ENCODE data around the gene SHISA8. TPM values are rescaled to one million over a fixed set of nuclear protein-coding genes. Genes with fewer than 3 reads are reported as not detected.

SHISA8 gene
- polyA plus RNA-seq, 2 donors = 0.07 TPM; not detected in 1

- no peak overlapping the region for H3K4me3 ChIP-seq (ENCODE audit: low read depth in 1 of 2, low read length in 2 of 2)
- H3K9me3 ChIP-seq (ENCODE audit: control insufficient read depth in 2 of 2, insufficient read depth in 1 of 2, low read depth in 1 of 2, low read length in 1 of 2) = no peaks in the 10 kb centered on the region
- no peaks in the 10 kb centered on the region for H3K4me1 ChIP-seq (ENCODE audit: control insufficient read depth in 2 of 2, insufficient read depth in 2 of 2, low read length in 1 of 2)
- 87 to 91% methylated on average over 13 of the region's 13 CpGs for WGBS, 2 donors
- no peaks in the 10 kb centered on the region for H3K27me3 ChIP-seq (ENCODE audit: control insufficient read depth in 1 of 2, insufficient read depth in 2 of 2, low read length in 2 of 2)
- peaks cover 49 to 80% of the 10 kb centered on the region in 2 donors for H3K36me3 ChIP-seq (ENCODE audit: control insufficient read depth in 2 of 2, insufficient read depth in 2 of 2, low read length in 1 of 2)
- no peak overlapping the region for H3K27ac ChIP-seq (ENCODE audit: low read depth in 2 of 2, low read length in 1 of 2)
Measured at GRCh38 chr22:41899992-41900651, 14.8 kb downstream of the SHISA8 start.

GRCh38 chr22:41899110-41899509 lies 15.8 kb downstream of the SHISA8 start:
- WGBS, 2 donors = 85 to 86% methylated on average over 5 of the region's 5 CpGs

GRCh38 chr22:41898645-41899044 lies 16.2 kb downstream of the SHISA8 start:
- WGBS, 2 donors = 88 to 89% methylated on average over 11 of the region's 11 CpGs
- Histone ChIP-seq H3K27me3 (ENCODE audit: control insufficient read depth in 1 of 2, insufficient read depth in 2 of 2, low read length in 2 of 2) (no peaks in the 10 kb centered on the region), H3K4me1 (ENCODE audit: control insufficient read depth in 2 of 2, insufficient read depth in 2 of 2, low read length in 1 of 2) (no peaks in the 10 kb centered on the region), H3K36me3 (ENCODE audit: control insufficient read depth in 2 of 2, insufficient read depth in 2 of 2, low read length in 1 of 2) (peaks cover 41 to 77% of the 10 kb centered on the region in 2 donors), H3K4me3 (ENCODE audit: low read depth in 1 of 2, low read length in 2 of 2) (no peak overlapping the region), H3K9me3 (ENCODE audit: control insufficient read depth in 2 of 2, insufficient read depth in 1 of 2, low read depth in 1 of 2, low read length in 1 of 2) (no peaks in the 10 kb centered on the region), H3K27ac (ENCODE audit: low read depth in 2 of 2, low read length in 1 of 2) (no peak overlapping the region)

More at GRCh38 chr22:41899110-41899509, 15.8 kb downstream of the SHISA8 start:
- H3K36me3 ChIP-seq (ENCODE audit: control insufficient read depth in 2 of 2, insufficient read depth in 2 of 2, low read length in 1 of 2) = peaks cover 46 to 79% of the 10 kb centered on the region in 2 donors
- H3K27ac ChIP-seq (ENCODE audit: low read depth in 2 of 2, low read length in 1 of 2) = no peak overlapping the region
- no peaks in the 10 kb centered on the region for H3K4me1 ChIP-seq (ENCODE audit: control insufficient read depth in 2 of 2, insufficient read depth in 2 of 2, low read length in 1 of 2)
- H3K9me3 ChIP-seq (ENCODE audit: control insufficient read depth in 2 of 2, insufficient read depth in 1 of 2, low read depth in 1 of 2, low read length in 1 of 2) = no peaks in the 10 kb centered on the region
- H3K27me3 ChIP-seq (ENCODE audit: control insufficient read depth in 1 of 2, insufficient read depth in 2 of 2, low read length in 2 of 2) = no peaks in the 10 kb centered on the region
- H3K4me3 ChIP-seq (ENCODE audit: low read depth in 1 of 2, low read length in 2 of 2) = no peak overlapping the region

DNA sequence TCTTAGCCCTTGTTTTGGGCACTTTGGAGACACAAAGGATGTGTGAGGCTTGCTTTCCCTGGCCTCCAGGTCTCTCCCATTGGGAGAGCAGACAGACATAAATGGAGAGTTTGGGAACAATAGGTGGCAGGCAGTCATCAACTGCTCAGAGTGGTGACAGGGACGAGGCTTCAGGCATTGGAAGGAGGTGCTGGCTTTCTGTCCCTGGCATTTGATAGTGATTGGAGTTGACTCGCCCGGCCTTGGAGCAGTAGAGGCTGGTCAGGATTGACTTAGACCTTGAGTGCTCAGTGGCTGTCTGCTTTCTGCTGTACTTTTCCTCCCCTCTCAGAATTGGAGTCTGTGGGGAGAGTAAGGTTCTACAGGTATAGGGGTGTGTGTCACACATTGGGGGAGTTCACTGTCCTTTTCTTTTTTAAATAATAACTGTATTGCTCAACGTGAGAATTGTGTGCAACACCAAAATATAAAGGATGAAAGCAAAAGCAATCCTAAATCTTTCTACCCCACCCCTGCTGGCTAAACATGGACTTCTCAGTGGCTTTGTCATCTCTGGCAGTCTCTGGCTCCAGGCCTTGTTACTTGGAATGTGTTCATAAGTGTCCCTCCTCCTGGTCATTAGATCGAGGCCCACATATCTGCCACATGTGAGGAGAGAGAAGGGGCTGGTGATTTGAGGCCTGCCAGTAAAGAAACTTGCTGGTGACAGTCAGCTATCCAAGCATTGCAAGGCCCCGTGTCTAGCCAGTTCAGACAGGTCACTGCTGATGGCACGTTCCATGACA lies 21.1 kb downstream of the SHISA8 start:
- H3K4me3 ChIP-seq (ENCODE audit: low read depth in 1 of 2, low read length in 2 of 2) = no peak overlapping the region
- H3K36me3 ChIP-seq (ENCODE audit: control insufficient read depth in 2 of 2, insufficient read depth in 2 of 2, low read length in 1 of 2) = peaks cover 34 to 64% of the 10 kb centered on the region in 2 donors
- H3K4me1 ChIP-seq (ENCODE audit: control insufficient read depth in 2 of 2, insufficient read depth in 2 of 2, low read length in 1 of 2) = no peaks in the 10 kb centered on the region
- H3K27ac ChIP-seq (ENCODE audit: low read depth in 2 of 2, low read length in 1 of 2) = no peak overlapping the region
- no peaks in the 10 kb centered on the region for H3K9me3 ChIP-seq (ENCODE audit: control insufficient read depth in 2 of 2, insufficient read depth in 1 of 2, low read depth in 1 of 2, low read length in 1 of 2)
- H3K27me3 ChIP-seq (ENCODE audit: control insufficient read depth in 1 of 2, insufficient read depth in 2 of 2, low read length in 2 of 2) = no peaks in the 10 kb centered on the region
- 85 to 87% methylated on average over 7 of the region's 7 CpGs for WGBS, 2 donors

DNA sequence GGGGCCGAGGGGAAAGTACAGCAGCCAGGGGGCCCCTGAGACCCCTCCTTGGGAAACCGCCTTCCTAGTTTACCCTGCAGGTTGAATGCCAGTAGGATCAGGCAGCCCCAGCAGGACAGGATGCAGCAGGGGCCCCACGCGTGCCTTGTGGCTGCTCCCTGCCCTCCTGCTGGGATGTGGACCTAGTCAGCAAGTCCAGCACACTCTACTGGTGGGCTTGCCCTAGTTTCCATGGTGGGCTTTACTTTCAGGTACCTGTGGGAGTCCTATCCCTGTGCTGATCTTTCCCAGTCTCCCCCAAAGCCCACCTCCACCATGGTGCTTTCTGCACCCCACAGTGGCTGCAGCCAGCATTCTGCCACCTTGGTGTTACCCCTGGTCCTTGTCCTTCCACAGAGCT lies 22.2 kb downstream of the SHISA8 start:
- Histone ChIP-seq H3K4me3 (ENCODE audit: low read depth in 1 of 2, low read length in 2 of 2) (no peak overlapping the region), H3K27me3 (ENCODE audit: control insufficient read depth in 1 of 2, insufficient read depth in 2 of 2, low read length in 2 of 2) (no peaks in the 10 kb centered on the region), H3K9me3 (ENCODE audit: control insufficient read depth in 2 of 2, insufficient read depth in 1 of 2, low read depth in 1 of 2, low read length in 1 of 2) (no peaks in the 10 kb centered on the region), H3K4me1 (ENCODE audit: control insufficient read depth in 2 of 2, insufficient read depth in 2 of 2, low read length in 1 of 2) (no peaks in the 10 kb centered on the region), H3K27ac (ENCODE audit: low read depth in 2 of 2, low read length in 1 of 2) (no peak overlapping the region), H3K36me3 (ENCODE audit: control insufficient read depth in 2 of 2, insufficient read depth in 2 of 2, low read length in 1 of 2) (peaks cover 29 to 61% of the 10 kb centered on the region in 2 donors)
- 93 to 94% methylated on average over 2 to 4 of the region's 4 CpGs for WGBS, 2 donors

GRCh38 chr22:41891407-41891806 lies 23.5 kb downstream of the SHISA8 start:
- no peaks in the 10 kb centered on the region for H3K9me3 ChIP-seq (ENCODE audit: control insufficient read depth in 2 of 2, insufficient read depth in 1 of 2, low read depth in 1 of 2, low read length in 1 of 2)
- H3K27ac ChIP-seq (ENCODE audit: low read depth in 2 of 2, low read length in 1 of 2) = no peak overlapping the region
- 93 to 96% methylated on average over 9 of the region's 9 CpGs for WGBS, 2 donors
- no peaks in the 10 kb centered on the region for H3K27me3 ChIP-seq (ENCODE audit: control insufficient read depth in 1 of 2, insufficient read depth in 2 of 2, low read length in 2 of 2)
- H3K4me3 ChIP-seq (ENCODE audit: low read depth in 1 of 2, low read length in 2 of 2) = no peak overlapping the region
- peaks cover 23 to 49% of the 10 kb centered on the region in 2 donors for H3K36me3 ChIP-seq (ENCODE audit: control insufficient read depth in 2 of 2, insufficient read depth in 2 of 2, low read length in 1 of 2)
- no peaks in the 10 kb centered on the region for H3K4me1 ChIP-seq (ENCODE audit: control insufficient read depth in 2 of 2, insufficient read depth in 2 of 2, low read length in 1 of 2)

DNA sequence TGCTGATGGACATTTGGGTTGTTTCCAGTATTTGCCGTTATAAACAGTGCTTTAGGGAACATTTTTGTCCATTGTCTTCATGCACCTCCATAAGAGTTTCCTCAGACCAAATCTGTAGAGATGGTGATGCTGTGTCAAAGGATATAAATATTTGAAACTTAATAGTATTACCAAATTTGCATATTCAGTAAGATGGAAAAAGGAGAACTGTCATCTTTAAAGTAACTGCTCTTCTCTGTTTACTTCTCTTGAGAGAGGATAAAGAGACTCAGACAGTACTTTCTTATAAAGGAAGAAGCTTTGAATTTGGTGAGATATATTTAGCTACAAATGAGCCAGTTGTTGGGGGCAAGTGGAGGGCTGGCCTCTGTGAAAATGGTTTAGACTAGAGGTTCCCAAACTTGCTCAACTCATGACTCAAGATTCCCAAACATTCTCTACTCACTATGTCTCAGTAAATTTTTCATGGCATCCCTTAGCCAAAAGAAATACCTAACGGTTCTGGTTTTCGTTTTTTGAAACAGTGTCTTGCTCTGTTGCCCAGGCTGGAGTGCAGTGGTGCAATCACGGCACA lies 26.2 kb downstream of the SHISA8 start:
- WGBS, 2 donors = 76 to 80% methylated on average over 4 of the region's 4 CpGs
- peaks cover 42 to 57% of the 10 kb centered on the region in 2 donors for H3K36me3 ChIP-seq (ENCODE audit: control insufficient read depth in 2 of 2, insufficient read depth in 2 of 2, low read length in 1 of 2)

DNA sequence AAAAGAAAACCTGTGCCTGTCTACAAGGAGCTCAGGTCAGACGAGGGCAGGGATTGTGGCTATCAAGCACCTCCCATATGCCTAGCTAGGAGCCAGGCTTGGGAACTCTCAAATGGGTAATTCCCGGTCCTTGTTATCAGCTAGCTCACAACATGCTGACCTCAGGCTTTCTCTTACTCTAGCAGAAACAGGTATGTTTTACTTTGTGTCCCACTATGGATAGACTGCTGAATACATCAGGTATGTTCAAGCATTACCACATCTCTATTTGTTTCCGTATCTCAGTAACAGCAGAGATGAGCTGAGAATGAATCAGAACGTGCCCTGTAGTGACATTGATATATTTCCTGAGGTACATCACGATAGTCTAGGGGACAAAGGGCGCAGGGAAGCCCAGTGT lies 29.4 kb downstream of the SHISA8 start:
- H3K4me3 ChIP-seq (ENCODE audit: low read depth in 1 of 2, low read length in 2 of 2) = no peak overlapping the region
- 86 to 88% methylated on average over 6 of the region's 6 CpGs for WGBS, 2 donors
- no peaks in the 10 kb centered on the region for H3K9me3 ChIP-seq (ENCODE audit: control insufficient read depth in 2 of 2, insufficient read depth in 1 of 2, low read depth in 1 of 2, low read length in 1 of 2)
- no peaks in the 10 kb centered on the region for H3K27me3 ChIP-seq (ENCODE audit: control insufficient read depth in 1 of 2, insufficient read depth in 2 of 2, low read length in 2 of 2)
- no peak overlapping the region for H3K27ac ChIP-seq (ENCODE audit: low read depth in 2 of 2, low read length in 1 of 2)
- no peaks in the 10 kb centered on the region for H3K4me1 ChIP-seq (ENCODE audit: control insufficient read depth in 2 of 2, insufficient read depth in 2 of 2, low read length in 1 of 2)
- peaks cover 47 to 60% of the 10 kb centered on the region in 2 donors for H3K36me3 ChIP-seq (ENCODE audit: control insufficient read depth in 2 of 2, insufficient read depth in 2 of 2, low read length in 1 of 2)

More for the DNA sequence above, 26.2 kb downstream of the SHISA8 start:
- Histone ChIP-seq H3K9me3 (ENCODE audit: control insufficient read depth in 2 of 2, insufficient read depth in 1 of 2, low read depth in 1 of 2, low read length in 1 of 2) (no peaks in the 10 kb centered on the region), H3K27ac (ENCODE audit: low read depth in 2 of 2, low read length in 1 of 2) (no peak overlapping the region), H3K27me3 (ENCODE audit: control insufficient read depth in 1 of 2, insufficient read depth in 2 of 2, low read length in 2 of 2) (no peaks in the 10 kb centered on the region), H3K4me1 (ENCODE audit: control insufficient read depth in 2 of 2, insufficient read depth in 2 of 2, low read length in 1 of 2) (no peaks in the 10 kb centered on the region), H3K4me3 (ENCODE audit: low read depth in 1 of 2, low read length in 2 of 2) (no peak overlapping the region)

GRCh38 chr22:41885116-41885515 lies 29.8 kb downstream of the SHISA8 start:
- H3K9me3 ChIP-seq (ENCODE audit: control insufficient read depth in 2 of 2, insufficient read depth in 1 of 2, low read depth in 1 of 2, low read length in 1 of 2) = no peaks in the 10 kb centered on the region
- peaks cover 48 to 58% of the 10 kb centered on the region in 2 donors for H3K36me3 ChIP-seq (ENCODE audit: control insufficient read depth in 2 of 2, insufficient read depth in 2 of 2, low read length in 1 of 2)
- no peak overlapping the region for H3K27ac ChIP-seq (ENCODE audit: low read depth in 2 of 2, low read length in 1 of 2)
- no peaks in the 10 kb centered on the region for H3K27me3 ChIP-seq (ENCODE audit: control insufficient read depth in 1 of 2, insufficient read depth in 2 of 2, low read length in 2 of 2)
- WGBS, 2 donors = 92 to 93% methylated on average over 2 of the region's 2 CpGs
- H3K4me3 ChIP-seq (ENCODE audit: low read depth in 1 of 2, low read length in 2 of 2) = no peak overlapping the region
- H3K4me1 ChIP-seq (ENCODE audit: control insufficient read depth in 2 of 2, insufficient read depth in 2 of 2, low read length in 1 of 2) = no peaks in the 10 kb centered on the region
